GM20000 (cell line): ENCODE results near the gene LMX1A.

Experiments used
- DNase-seq: peaks from one replicate; pipeline ENCODE4 v3.0.0; 2012; ENCODE audit warnings: low spot score
- TF ChIP-seq, protein P1 (sequence below): IDR thresholded peaks from 2 replicates; pipeline ENCODE4 v1.5.1; 2012; ENCODE audit warnings: mild to moderate bottlenecking, control low read depth; ENCODE audit errors: extremely low read depth, missing control alignments

Gene LMX1A

DNA sequence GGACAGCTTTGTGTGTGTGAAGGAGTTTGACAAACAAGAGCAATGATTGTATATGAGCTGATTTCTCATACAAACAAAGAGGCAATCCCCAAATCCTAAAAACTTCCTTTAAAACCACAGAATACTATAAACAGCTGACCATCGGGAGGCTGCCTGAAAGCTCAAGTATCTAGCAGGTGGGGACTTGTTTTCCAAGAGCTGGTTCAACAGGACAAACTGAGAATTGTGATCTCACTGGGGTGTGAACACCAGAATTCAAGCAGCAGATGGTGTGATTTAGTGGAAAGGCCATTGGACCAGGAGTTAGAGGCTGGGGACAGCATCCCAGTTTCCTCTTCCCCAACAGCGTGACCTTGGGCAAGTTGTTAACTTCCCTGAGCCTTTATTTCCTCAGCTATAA, 13.9 kb downstream of the LMX1A start:
- DNase-seq, result no peak
- TF ChIP-seq, protein P1, sequence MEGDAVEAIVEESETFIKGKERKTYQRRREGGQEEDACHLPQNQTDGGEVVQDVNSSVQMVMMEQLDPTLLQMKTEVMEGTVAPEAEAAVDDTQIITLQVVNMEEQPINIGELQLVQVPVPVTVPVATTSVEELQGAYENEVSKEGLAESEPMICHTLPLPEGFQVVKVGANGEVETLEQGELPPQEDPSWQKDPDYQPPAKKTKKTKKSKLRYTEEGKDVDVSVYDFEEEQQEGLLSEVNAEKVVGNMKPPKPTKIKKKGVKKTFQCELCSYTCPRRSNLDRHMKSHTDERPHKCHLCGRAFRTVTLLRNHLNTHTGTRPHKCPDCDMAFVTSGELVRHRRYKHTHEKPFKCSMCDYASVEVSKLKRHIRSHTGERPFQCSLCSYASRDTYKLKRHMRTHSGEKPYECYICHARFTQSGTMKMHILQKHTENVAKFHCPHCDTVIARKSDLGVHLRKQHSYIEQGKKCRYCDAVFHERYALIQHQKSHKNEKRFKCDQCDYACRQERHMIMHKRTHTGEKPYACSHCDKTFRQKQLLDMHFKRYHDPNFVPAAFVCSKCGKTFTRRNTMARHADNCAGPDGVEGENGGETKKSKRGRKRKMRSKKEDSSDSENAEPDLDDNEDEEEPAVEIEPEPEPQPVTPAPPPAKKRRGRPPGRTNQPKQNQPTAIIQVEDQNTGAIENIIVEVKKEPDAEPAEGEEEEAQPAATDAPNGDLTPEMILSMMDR, result no peak

GRCh38 chr1:165342168-165342567, 14.3 kb downstream of the LMX1A start:
- TF ChIP-seq, protein P1, result no peak
- no peak for DNase-seq

DNA sequence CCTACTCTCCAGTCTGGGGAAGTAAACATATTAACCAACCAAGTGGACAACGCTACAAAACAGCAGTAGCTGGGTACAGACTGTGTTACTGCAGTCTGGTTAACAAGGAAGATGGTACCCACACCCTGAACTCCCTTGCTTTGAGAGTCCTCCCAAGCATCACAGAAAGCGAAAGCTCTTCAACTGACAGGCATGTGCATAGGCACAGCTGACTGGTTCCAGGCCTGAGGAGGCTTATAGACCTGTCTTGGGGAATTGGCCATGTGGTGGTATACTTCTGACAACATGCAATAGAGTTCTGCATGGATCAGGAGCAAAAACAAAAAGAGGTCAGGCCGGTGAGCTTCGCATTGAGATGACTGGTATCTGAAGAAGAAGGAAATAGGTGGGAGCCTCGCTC, 17.4 kb downstream of the LMX1A start:
- no peak for DNase-seq
- TF ChIP-seq, protein P1, result no peak

DNA sequence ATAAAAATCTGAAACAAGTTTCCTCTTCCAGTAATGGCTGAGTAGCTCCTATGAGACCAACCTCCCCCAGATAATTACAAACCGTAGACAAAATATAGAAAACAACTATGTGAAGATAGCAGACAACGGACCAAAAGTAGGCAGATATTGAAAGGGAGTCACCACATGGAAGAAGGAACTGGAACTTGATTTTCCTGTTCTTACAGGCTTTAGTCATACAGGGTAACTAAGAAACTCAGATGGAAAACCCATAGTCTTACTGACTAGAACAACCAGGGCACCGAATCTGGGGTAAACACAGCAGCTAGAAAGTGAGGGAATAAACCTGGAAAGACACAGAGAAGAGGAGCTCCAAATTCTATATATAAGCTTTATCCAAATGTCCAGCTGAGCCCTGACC, 26.0 kb downstream of the LMX1A start:
- TF ChIP-seq, protein P1, result no peak
- DNase-seq, result no peak

GRCh38 chr1:165329104-165329503, 27.4 kb downstream of the LMX1A start:
- DNase-seq, result no peak
- TF ChIP-seq, protein P1, result no peak

DNA sequence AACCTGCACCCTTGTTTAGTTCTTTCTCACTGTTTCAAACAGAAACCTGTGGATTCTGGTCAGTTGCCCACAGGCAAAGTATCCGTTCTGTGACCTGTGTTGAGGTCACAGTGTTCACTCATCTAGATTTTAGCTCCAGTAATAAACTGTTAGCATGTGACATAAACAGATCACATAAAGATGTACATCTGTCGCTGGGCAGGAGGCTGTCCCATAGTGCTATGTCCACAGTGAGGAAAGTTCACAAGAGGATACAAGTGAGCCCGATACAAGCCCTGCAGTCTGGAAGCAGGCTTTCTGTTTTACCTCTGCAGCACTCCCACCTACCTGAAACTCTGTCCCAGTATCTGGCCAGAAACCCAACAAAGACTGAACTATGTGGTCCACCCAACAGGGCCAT, 28.4 kb downstream of the LMX1A start:
- DNase-seq, result no peak
- TF ChIP-seq, protein P1, result no peak

DNA sequence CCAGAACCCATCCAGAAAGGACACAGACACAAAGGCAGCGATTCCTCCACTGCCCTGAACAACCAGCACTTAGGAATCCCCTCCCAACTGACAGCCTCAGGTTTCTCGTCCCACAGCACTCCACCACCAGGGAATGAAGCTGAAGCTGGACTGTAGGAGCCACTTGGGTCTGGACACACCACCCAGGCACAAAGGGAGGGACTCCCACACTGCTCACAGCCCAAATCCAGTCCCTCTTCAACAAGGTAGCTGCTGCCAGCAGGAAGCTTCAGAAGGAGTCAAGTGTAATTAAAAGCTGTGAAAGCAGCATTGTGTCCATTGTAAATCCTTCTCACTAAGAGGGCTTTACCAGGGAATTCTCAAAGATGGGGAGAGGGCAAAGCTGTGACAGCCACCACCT, 29.0 kb downstream of the LMX1A start:
- DNase-seq, result no peak
- TF ChIP-seq, protein P1, result no peak
